ENCODE data around the gene TRIM75.

GRCh38 chr4:165048170-165048569, 5.5 kb upstream of the TRIM75 start:
- TF ChIP-seq CTCF (IDR thresholded peaks at IDR 0.05): no peak
- TF ChIP-seq ZFX (IDR thresholded peaks at IDR 0.05; ENCODE audit: borderline replicate concordance): no peak
